Epithelial cell of esophagus (primary cell): ENCODE results near the gene SLC16A1.

Experiments used
- DNase-seq: peaks from one replicate; pipeline ENCODE4 v3.0.0; 2010; ENCODE audit warnings: low read depth
- H3K4me3 ChIP-seq: 2 replicates; pipeline ENCODE4 v1.5.1; 2011; ENCODE audit warnings: mild to moderate bottlenecking, low read length, control low read depth
- CTCF ChIP-seq: IDR thresholded peaks from 2 replicates; pipeline ENCODE4 v1.5.1; 2011; ENCODE audit warnings: low read depth, mild to moderate bottlenecking, low read length, control low read depth, inconsistent platforms; ENCODE audit not compliant: insufficient read depth; ENCODE audit errors: missing control alignments

Gene SLC16A1

GRCh38 chr1:112909847-112910246 lies 46.1 kb downstream of the SLC16A1 start:
- TF ChIP-seq CTCF: no peak
- H3K4me3 ChIP-seq: no peak overlapping the region
- no peak for DNase-seq

- no peak for TF ChIP-seq CTCF
- H3K4me3 ChIP-seq: no peak overlapping the region
- peak; percentile 31 for DNase-seq
Observed at GRCh38 chr1:112906150-112906698, 49.8 kb downstream of the SLC16A1 start.

- H3K4me3 ChIP-seq: no peak overlapping the region
- DNase-seq: peak; percentile 51
- TF ChIP-seq CTCF: no peak
Observed at GRCh38 chr1:112905395-112906149, 50.4 kb downstream of the SLC16A1 start.

GRCh38 chr1:112904831-112905261 lies 51.1 kb downstream of the SLC16A1 start:
- peak; percentile 76 for DNase-seq
- no peak overlapping the region for H3K4me3 ChIP-seq
- no peak for TF ChIP-seq CTCF

GRCh38 chr1:112904071-112904830 lies 51.7 kb downstream of the SLC16A1 start:
- TF ChIP-seq CTCF: no peak
- H3K4me3 ChIP-seq: no peak overlapping the region
- DNase-seq: peak; percentile 98

GRCh38 chr1:112902221-112902620 lies 53.8 kb downstream of the SLC16A1 start:
- H3K4me3 ChIP-seq: no peak overlapping the region
- DNase-seq: no peak
- no peak for TF ChIP-seq CTCF
